GM23338 (cell line): ENCODE measurements around the gene MAGI1.

Experiments
- EZH2phosphoT487 ChIP-seq: fragments of 200-600 bp; sonication (generic); IDR thresholded peaks from one replicate; pipeline ENCODE4 v1.8.1; 2018; ENCODE audit warnings: antibody characterized with exemption; ENCODE audit not compliant: unreplicated experiment
- POLR2AphosphoS5 ChIP-seq: IDR thresholded peaks from 2 replicates; pipeline ENCODE4 v1.6.1; 2016; ENCODE audit warnings: antibody characterized with exemption, low read depth
- TF ChIP-seq, protein P1 (sequence below), 2 experiments: fragments of 200-600 bp in 1 of 2; sonication (generic) in 1 of 2; conservative IDR thresholded peaks; 2 replicates each; pipeline versions ENCODE4 v1.5.1 to v1.6.1; 2016 to 2017; ENCODE audit warnings: antibody characterized with exemption in 2 of 2, low read depth in 2 of 2, mild to moderate bottlenecking in 2 of 2, moderate library complexity in 1 of 2
- TF ChIP-seq, protein P2 (sequence below): IDR thresholded peaks from one replicate; pipeline ENCODE4 v1.6.1; 2018; ENCODE audit warnings: antibody characterized with exemption; ENCODE audit not compliant: unreplicated experiment

- TF ChIP-seq, protein P1, sequence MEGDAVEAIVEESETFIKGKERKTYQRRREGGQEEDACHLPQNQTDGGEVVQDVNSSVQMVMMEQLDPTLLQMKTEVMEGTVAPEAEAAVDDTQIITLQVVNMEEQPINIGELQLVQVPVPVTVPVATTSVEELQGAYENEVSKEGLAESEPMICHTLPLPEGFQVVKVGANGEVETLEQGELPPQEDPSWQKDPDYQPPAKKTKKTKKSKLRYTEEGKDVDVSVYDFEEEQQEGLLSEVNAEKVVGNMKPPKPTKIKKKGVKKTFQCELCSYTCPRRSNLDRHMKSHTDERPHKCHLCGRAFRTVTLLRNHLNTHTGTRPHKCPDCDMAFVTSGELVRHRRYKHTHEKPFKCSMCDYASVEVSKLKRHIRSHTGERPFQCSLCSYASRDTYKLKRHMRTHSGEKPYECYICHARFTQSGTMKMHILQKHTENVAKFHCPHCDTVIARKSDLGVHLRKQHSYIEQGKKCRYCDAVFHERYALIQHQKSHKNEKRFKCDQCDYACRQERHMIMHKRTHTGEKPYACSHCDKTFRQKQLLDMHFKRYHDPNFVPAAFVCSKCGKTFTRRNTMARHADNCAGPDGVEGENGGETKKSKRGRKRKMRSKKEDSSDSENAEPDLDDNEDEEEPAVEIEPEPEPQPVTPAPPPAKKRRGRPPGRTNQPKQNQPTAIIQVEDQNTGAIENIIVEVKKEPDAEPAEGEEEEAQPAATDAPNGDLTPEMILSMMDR (conservative IDR thresholded peaks at IDR 0.05; ENCODE audit: low read depth in 2 of 2), result no peak
- TF ChIP-seq POLR2AphosphoS5 (no peak), EZH2phosphoT487 (no peak)
- TF ChIP-seq, protein P2, sequence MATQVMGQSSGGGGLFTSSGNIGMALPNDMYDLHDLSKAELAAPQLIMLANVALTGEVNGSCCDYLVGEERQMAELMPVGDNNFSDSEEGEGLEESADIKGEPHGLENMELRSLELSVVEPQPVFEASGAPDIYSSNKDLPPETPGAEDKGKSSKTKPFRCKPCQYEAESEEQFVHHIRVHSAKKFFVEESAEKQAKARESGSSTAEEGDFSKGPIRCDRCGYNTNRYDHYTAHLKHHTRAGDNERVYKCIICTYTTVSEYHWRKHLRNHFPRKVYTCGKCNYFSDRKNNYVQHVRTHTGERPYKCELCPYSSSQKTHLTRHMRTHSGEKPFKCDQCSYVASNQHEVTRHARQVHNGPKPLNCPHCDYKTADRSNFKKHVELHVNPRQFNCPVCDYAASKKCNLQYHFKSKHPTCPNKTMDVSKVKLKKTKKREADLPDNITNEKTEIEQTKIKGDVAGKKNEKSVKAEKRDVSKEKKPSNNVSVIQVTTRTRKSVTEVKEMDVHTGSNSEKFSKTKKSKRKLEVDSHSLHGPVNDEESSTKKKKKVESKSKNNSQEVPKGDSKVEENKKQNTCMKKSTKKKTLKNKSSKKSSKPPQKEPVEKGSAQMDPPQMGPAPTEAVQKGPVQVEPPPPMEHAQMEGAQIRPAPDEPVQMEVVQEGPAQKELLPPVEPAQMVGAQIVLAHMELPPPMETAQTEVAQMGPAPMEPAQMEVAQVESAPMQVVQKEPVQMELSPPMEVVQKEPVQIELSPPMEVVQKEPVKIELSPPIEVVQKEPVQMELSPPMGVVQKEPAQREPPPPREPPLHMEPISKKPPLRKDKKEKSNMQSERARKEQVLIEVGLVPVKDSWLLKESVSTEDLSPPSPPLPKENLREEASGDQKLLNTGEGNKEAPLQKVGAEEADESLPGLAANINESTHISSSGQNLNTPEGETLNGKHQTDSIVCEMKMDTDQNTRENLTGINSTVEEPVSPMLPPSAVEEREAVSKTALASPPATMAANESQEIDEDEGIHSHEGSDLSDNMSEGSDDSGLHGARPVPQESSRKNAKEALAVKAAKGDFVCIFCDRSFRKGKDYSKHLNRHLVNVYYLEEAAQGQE, result no peak
Measured at GRCh38 chr3:66036586-66037148, 2.1 kb downstream of the MAGI1 start.
